Measurements from ENCODE around the gene TDRD6.

DNA sequence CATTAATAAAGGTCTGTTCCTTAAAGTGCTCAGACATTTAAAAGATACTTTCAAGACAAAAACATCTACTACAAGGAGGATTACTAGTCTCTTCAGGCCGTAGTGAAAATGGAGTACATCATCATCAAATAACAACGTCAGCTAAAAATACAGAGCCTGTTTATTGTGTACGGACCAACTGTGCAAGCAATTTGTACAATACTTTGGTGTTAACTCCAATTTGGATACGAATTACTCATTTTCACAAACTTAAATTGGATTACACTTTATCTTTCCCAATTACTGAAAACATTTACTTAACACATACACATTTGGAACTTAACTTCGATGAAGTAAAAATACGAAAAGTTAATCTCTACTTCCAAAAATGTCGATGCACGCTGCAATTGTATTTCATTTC, 35.9 kb upstream of the TDRD6 start:
- TF ChIP-seq CTCF (IDR thresholded peaks at IDR 0.05) (no peak), ZFX (IDR thresholded peaks at IDR 0.05; ENCODE audit: borderline replicate concordance) (no peak)
